Activated CD8-positive, alpha-beta memory T cell treated with anti-CD3 and anti-CD28 coated beads for 48 hours (primary cell): ENCODE results near the gene SMTNL1.
"Not testable (repeated sequence)": the region's sequence is repeated elsewhere in the genome, so short reads cannot be mapped to it uniquely, and the experiment has no call there.

Experiments
- DNase-seq, 3 experiments: peaks; one replicate each; pipeline ENCODE4 v3.0.0-alpha.2; 2020; ENCODE audit warnings: low read depth in 2 of 3, low spot score in 2 of 3

The SMTNL1 gene

DNA sequence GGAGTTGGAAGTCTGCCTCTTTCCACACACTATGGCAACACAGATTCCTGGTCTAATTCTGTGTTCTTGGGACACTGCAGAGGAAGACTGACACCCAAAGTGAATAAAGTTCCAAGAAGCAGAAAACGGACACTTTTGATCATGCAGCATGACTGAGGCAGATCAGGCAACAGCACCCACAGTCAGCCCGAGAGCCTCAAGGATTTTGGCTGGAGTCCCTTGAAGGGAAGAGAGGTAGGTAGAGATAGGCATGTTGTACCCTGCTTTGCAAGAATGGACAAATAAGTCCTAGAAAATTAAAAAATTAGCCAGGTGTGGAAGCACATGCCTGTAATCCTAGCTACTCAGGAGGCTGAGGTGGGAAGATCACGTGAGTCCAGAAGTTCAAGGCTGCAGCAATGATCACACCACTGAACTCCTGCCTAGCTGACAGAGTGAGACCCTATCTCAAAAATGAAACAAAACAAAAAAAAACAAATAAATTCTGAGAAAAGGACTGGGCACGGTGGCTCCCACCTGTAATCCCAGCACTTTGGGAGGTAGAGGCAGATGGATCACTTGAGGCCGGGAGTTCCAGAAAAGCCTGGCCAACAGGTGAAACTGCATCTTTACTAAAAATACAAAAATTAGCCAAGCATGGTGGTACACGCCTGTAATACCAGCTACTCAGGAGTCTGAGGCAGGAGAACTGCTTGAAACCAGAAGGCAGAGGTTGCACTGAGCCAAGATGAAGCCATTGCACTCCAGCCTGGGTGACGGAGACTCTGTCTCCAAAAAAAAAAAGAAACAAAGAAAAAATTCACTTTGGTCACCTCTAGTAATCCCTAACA lies 28.8 kb upstream of the SMTNL1 start:
- no peak for DNase-seq

DNA sequence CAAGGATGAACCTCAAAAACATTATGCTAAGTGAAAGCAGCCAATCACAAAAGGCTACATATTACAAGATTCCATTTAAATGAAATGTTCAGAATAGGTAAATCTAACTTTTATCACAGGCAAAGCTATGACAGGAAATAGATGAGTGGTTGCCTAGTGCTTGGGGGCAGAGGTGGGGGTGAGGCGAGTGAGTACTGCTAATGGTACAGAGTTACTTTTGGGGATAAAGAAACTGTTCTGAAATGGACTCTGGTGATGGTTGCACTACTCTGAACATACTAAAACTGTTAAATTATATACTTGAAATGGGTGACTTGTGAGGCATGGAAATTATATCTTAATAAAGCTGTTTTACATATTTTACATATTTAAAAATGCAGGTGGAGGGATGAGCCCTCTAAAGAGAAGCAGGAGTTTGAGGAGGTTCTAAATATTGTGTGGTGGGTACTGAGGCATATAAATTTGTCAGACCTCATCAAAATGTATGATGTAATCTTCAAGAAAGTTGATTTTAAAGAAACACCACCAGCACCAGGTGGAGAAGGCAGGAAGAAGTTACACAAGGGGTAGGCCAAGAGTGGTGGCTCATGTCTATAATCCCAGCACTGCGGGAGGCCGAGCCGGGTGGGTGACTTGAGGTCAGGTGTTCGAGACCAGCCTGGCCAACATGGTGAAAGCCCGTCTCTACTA lies 25.5 kb upstream of the SMTNL1 start:
- no peak for DNase-seq

DNA sequence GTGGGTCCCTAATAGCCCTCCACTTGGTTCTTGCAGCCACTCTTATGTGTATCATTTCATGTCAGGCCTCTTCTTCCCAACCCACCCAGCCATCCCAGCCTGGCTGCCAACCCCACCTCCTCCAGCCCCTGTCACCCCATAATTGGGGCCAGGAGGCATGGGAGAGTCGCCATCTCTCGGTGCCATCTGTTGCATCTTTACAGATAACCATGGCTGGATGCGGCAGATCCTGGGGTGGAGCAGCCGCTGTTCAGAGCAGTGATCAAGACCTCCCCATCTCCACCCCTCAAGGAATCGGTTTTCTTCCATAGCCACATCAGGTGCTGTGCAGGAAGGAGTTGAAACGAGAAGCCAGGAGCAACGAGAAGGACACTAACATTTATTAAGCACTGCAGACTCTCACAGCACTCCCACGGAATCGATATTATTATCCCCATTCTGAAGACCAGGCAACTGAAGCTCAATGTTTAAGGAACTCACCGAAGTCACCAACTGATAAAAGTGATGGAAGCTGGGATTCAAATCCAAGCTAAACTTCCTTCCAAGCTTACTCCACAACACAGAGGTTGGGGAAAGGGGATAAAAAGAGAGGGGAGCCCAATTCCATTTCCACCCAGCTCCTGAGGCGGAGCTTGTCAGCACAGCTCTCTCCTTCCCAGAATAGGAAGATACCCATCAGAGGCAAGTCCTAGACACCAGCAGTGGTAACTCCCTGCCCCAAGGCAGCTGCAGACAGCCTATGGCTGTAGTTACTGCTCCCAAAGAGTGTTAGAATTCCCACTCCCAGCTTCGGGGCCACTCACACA lies 24.5 kb upstream of the SMTNL1 start:
- no peak for DNase-seq

DNA sequence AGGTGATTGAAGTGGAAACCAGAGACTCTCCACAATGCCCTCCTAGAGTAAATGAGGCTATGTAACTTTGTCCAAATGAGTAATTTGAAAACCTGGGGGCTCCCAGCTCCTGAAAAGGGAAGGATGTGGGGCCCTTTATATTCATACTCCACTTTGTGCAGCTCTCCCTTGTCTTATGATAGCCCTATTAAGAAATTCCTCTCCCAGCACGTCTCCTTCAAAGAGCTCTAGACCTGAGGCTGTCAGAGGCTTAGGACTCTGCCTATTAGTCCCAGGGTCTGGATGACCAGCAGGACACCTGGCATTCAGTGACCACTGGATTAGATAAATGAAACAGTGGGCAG lies 24.0 kb upstream of the SMTNL1 start:
- no peak for DNase-seq

DNA sequence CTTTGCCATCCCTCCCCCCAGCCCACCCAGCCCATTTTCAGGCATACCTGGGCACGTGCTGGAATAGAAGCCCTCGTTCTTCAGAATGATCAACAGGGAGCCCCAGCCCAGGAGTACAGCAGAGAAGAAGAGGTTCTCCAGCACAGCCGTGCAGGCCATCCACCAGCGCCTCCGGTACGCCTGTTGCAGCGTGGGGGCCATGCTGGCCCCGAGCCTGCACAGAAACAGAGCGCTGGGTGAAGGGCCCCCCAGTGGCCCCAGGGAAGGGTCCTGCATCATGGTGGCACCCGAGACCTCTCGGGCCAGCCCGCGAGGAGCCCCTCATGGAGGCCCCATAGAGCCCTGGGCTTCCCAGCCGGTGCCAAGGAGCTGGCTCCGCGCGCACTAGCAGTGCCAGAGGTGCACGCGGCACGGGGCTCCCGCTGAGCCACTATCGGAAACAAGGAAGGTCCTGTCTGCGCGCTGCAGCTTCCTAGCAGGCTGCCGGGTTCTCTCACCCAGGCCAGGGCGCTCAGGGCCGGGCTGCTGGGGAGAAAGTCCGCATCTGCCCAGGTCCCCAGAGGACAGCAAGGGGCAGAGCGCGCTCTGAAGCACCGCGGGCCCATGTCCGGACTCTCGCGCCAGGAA lies 23.4 kb upstream of the SMTNL1 start:
- peak in 1 of 3 experiments; percentile 31 for DNase-seq

DNA sequence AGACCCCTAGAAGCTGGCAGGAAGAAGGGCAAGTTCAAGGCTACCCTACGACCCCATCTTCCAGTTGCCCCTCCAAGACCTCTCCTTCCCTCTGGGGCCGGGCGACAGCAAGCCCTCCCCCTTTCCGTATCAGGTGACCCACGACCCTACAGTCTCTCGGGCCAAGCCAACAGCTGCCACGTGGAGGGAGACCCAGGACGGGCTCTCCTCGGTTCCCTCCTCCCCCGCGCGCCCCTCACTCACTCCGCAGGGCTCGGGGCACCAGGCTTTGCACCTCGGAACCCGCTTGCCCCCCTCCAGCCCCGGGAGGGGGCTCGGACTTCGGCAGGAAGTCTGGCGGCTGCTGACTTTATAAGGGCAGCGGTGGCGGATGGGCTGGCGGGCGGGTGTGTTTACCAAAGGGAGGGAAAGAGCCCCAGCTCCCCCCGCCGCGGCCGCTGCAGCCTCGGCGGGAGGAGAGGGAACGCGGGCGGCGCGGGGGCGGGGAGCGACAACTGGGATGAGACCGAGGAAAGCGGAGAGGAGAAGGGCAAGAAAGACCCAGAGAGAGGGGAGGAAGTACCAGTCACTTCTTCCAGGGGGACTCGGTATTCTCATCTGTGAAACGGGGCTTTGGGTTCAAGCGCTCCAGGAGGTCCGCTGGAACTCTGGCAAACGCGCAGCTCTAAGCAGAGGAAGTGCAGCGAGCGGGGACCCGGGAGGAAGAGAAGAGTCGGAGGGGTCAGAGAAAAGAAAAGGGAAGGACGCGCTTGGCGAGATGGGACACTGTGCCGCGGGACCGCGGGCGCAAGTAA lies 22.7 kb upstream of the SMTNL1 start:
- DNase-seq = peak; percentile 15 to 49 (median 38)

DNA sequence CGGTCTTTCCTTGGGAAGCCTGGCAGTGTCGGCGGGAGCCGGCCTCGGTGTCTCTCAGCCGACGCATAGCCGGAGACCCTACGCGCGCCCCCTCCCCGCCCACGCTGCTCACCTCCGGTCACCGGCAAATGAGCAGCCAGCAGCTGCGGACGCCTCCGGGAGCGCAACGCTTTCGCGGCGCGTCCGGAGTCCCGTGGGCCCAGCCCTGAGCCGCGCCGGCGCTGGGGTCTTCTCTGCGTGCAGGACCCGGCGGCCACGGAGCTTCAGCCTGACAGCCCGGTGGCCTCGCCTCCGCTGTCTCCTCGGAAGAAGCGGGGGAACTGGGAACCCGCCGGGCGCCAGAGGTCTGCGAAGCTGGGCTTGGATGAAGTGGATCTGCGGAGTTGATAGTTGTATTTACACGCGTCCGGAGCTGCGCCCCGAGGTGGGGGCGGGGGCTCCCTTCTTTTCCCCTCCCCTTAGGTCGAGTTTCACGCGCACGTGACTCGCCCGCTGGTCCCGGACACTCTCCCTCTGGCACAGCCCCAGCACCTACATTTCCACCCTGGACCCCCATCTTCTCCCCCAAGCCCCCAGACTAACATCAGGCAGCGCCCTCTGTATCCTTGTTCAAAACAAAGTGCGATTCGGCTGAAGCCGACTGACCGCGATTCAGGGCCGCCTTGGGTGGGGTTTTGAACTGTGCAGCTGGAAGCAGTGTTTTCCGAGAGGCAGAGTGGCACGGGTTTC lies 21.9 kb upstream of the SMTNL1 start, which contains the start of gene SLC43A1:
Gene SLC43A1, minus strand, starts transcription at position 371 of the 729 bp plus-strand sequence. CDS start 1,591 bp downstream, outside the sequence.
- DNase-seq = peak; percentile 15 to 37 (median 27)

DNA sequence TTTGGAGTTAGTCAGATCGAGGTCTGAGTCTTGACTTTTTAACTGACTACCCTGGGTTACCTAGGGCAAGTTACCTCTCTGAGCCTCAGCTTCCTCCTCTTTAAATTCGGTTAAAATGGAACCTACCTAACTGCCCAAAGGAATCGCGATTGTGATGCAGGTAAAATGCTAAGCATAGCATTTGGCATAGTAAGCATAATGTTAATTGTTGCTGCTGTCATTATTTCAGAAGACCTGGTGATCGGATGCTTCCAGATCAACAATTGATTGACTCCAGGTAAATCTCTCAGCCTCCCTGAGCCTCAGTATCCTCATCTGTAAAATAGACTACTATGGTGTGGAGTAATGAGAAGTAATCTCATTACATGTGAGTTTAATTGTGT lies 21.3 kb upstream of the SMTNL1 start:
- DNase-seq = no peak

DNA sequence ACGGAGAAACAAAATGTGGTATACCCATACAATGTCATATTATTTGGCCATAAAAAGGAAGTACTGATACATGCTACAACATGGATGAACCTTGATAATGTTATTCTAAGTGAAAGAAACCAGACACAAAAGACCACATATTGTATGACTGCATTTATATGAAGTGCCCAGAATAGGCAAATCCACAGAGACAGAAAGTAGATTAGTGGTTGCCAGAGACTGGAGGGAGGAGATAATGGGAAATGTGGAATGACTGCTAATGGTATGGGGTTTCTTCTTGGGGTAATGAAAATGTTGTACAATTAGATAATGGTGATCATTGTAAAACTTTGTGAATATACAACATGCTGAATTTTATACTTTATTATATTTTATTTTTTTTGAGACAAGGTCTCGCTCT lies 16.3 kb upstream of the SMTNL1 start:
- no peak for DNase-seq

DNA sequence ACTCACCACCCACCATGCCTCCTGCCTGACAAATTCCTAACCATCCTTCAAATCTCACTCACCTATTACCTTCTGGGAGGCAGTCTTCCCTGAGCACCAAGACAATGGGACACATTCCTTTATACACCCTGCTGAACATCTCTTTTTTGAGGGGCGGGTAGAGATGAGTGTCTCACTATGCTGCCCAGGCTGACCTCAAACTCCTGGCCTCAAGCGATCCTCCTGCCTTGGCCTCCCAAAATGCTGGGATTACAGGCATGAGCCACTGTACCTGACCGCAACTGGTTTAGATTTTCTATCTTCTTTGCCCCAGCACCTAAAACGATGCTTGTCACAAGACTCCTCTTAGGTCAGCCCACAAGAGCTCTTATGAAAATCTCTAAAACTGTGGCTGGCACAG lies 14.0 kb upstream of the SMTNL1 start:
- no peak for DNase-seq

DNA sequence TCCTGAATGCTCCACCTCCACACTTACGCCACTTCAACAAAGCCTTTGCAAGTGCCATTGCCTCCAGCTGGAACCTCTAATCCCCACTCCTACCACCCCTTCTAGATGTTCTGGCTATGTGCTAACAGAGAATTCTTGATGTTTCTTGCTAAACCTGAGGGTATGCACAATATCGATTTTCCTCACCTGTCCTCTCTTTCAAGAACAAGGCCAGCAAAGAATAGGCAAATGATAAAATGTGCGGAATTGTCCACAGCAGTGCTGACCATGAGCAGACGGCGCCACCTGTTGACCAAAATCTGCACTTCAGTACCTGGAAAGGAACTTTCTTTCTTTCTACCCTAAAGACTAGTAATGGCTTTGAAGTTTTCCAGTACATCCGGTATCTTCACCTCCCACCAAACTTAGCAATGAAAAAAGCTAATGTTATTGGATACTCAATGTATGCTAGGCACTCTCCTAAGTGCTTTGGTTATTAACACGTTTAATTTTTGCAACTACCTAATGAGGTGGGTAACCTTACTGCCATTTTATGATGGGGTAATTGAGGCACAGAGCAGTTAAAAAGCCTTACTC lies 10.3 kb upstream of the SMTNL1 start:
- DNase-seq = peak in 2 of 3 experiments; percentile 48 to 52

DNA sequence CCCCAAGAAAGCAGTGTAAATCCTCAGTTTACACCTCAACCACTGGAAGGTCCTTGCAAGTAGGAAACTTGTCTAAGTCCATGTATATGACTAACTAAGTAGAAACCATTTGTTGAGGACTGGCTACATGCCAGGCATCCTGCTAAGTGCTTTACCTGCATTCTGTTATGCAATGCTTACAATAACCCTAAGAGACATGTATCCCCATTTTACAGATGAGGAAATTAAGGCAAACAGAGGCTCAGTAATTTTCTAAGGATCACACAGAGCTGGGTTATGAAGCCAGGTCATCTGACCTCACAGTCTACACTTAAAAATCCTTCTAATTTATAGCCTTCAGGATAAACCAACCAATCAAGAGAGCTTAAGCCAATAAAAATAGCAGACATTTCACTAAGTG lies 8.4 kb upstream of the SMTNL1 start:
- no peak for DNase-seq

DNA sequence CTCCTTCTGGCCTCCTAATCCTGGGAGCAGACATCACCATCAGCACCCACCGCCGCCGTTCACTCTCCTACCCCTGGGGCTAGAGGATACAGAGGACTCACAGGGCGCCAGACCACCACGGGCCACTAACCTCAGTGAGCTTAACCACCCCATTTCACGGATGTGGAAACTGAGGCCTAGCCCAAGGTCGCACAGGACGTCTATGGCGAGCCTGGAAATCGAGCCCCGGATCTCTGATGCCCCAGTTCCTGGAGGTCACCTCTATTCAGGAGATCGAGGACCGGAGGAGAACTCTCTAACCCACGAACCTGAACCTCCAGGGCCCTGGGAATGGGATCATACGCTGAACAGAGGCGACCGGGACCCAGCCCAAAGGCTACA lies 7.2 kb upstream of the SMTNL1 start:
- no peak for DNase-seq

DNA sequence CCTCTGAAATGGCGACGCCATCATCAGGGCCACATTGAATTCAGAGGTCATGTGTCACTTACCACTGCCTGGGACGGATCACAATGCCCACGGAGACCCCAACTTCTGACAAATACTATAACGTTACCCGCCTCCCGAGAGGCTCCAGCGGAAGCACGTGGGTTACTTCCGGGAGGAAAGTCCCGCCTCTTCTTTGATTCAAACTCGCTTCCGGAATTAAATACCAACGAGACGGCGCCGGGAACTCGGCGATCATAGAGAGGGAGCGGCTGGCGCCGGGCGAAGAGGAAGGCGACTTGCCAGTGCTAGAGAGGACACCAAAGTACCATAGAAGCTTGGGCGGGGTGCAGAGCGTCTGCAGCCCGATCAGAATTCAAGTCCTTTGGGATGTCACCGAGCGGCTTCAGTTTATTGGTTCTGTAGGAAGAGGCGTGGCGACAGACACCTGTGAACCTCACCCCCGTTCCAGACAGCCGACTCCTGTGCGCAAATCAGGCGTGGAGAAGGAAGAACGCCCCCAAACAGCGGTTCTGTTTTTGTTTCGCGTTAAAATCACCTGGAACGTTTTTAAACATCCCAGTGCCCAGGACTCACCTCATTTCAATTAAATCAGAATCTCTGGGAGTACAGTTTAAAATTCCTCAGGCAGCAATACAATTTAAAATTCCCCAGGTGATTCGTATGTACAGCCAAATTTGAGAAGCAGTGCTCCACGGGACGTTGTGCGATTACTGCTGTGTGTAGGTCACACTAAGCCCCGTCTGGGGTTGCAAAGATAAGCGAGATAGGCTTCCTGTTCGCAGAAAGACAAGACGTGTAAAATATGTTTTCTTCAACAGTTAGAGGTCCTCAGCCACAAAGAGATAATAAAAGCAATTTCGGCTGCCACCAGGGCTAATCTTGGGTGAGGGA lies 6.5 kb upstream of the SMTNL1 start, which contains the start of gene TIMM10:
Gene TIMM10, minus strand, starts transcription at position 159 of the 912 bp plus-strand sequence. CDS start 565 bp downstream, outside the sequence.
- peak; percentile 64 to 86 (median 78) for DNase-seq

DNA sequence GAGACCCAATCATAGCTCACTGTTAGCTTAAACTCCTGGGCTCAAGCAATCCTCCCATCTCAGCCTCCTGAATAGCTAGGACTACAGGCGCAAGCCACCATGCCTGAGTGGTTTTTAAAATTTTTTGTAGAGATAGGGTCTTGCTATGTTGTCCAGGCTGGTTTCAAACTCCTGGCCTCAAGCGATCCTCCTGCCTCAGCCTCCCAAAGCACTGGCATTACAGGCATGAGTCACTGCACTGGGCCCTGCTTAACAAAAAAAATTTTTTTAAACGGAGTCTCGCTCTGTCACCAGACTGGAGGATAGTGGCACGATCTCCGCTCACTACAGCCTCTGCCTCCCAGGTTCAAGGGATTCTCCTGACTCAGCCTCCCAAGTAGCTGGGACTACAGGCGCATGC lies 2.9 kb upstream of the SMTNL1 start:
- DNase-seq = not testable (repeated sequence)

DNA sequence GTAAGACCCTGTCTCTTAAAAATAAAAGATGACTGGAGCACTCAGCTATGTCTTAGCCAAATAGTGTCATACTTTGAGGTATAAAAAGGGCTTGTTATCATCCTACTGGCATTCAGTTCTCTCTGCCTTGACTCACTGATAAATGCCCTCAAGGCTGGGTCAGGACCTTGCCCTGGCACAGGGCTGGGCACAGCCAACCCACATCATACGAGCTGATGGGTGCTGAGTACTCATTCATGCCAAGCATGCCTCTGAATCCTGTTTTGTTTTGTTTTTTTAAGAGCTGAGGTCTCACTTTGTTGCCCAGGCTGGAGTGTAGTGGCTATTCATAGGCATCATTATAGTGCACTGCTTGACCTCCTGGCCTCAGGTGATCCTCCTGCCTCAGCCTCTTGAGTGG lies 1.9 kb downstream of the SMTNL1 start:
- DNase-seq = no peak

DNA sequence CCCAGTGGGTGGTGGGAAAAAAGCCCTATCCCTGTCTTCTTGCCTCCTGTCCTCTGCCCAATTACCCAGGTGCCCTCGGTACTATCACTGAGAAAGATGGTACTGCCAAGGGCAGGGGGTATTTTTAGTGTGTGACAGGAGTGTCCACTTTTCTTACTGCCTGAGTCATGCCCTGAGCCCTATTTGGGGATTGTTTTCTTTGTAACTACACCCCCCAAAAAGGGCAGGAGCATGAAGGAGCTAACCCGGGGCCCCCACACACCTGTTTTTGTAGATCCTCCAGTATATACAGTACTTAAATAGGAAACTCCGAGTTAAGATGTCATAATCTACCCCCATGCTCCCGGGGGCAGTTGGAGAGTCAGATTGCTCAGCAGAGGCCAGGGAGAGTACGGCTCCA lies 3.8 kb downstream of the SMTNL1 start:
- no peak for DNase-seq

DNA sequence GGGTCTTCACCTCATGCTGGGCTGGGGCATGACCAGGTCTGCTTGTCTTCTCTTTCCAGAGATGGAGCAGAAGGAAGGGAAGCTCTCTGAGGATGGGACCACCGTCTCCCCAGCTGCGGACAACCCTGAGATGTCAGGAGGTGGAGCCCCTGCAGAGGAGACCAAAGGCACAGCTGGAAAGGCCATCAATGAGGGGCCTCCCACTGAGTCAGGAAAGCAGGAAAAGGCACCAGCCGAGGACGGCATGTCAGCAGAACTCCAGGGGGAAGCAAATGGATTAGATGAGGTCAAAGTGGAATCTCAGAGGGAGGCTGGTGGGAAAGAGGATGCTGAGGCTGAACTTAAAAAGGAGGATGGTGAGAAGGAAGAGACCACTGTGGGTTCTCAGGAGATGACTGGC lies 5.2 kb downstream of the SMTNL1 start:
- no peak for DNase-seq
